ENCODE measurements around the gene GJC2.
"Not testable (repeated sequence)": the region's sequence is repeated elsewhere in the genome, so short reads cannot be mapped to it uniquely, and the experiment has no call there.

The GJC2 gene

DNA sequence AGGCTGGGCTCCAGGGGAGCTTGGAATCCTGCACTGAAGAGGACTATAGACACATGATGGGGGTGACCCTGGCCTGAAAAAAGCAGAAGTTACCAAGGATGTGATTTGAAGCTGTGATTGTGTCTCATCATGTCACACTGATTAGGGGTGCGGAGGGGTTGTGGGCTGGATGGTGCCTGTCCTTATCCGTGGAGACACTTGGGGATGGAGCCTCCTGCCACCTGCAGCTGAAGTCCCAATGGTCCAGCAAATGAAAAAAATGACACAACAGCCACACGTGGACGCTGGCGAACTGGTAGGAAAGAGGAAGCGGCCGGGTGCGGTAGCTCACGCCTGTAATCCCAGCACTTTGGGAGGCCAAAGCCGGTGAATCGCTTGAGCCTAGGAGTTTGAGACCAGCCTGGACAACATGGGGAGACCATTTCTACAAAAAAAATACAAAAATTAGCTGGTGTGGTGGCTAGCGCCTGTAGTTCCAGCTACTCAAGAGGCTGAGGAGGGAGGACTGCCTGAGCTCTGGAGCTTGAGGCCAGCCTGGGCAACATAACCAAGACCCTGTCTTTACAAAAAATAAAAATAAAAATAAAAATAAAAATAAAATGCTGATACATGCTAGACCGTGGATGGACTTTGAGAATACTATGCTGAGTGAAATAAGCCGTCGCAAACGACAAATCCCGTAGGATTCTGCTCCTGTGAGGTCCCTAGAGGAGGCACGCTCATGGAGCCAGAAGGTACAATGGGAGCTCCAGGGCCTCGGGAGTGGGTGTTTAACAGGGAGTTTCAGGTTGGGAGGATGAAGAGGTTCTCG lies 15.0 kb downstream of the GJC2 start:
- Mint-ChIP-seq H3K4me3 (peak overlapping the region; percentile 71), H3K27ac (peak overlapping the region; percentile 84), H3K9me3 (no peaks in the 10 kb centered on the region), H3K36me3 (peaks cover 28% of the 10 kb centered on the region), H3K4me1 (peaks cover 46% of the 10 kb centered on the region)
- DNase-seq (ENCODE audit: low spot score in 2 of 2), result no peak
- ATAC-seq, result no peak

DNA sequence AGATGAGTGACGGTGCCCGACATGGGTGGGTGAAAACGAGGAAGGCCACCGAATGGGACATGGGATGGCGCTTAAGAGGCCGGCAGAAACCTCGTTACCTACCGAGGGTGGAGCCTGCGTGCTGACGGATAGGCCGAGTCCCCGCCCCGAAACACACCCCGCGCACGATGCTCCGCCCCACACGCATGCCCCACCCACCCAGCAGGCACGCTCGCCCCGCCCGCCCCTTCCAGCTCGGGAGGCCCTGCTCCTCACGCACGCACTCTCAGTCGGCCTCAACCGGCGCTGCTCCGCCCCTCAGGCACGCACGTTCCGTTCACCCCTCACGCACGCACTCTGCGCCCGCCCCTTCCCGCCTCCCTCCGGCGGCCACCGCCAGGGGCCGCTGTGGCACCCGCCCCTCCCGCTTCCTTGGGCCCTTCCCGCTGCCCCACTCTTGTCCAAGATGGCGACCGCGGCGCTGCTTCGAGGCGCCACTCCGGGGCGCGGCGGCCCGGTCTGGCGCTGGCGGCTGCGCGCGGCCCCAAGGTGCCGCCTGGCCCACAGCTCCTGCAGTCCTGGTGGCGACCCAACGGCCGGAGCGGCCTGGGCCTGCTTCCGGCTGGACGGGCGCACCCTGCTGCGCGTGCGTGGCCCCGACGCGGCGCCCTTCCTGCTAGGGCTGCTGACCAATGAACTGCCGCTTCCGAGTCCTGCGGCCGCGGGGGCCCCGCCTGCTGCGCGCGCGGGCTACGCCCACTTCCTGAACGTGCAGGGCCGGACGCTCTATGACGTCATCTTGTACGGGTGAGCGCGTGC lies 15.8 kb downstream of the GJC2 start, which contains the start of gene IBA57:
TSS of gene IBA57 (plus strand) at position 433 of the 798 bp plus-strand sequence. CDS start at position 446, 13 bp downstream.
- peaks cover 28% of the 10 kb centered on the region for H3K36me3 Mint-ChIP-seq
- ATAC-seq (peak; percentile 88), DNase-seq (ENCODE audit: low spot score in 2 of 2) (peak; percentile 99 to 100)
- peaks cover 46% of the 10 kb centered on the region for H3K4me1 Mint-ChIP-seq
- H3K4me3 Mint-ChIP-seq, result peak within 1 kb of the TSS; percentile 71
- H3K9me3 Mint-ChIP-seq, result no peaks in the 10 kb centered on the region
- peak within 1 kb of the TSS; percentile 84 for H3K27ac Mint-ChIP-seq

DNA sequence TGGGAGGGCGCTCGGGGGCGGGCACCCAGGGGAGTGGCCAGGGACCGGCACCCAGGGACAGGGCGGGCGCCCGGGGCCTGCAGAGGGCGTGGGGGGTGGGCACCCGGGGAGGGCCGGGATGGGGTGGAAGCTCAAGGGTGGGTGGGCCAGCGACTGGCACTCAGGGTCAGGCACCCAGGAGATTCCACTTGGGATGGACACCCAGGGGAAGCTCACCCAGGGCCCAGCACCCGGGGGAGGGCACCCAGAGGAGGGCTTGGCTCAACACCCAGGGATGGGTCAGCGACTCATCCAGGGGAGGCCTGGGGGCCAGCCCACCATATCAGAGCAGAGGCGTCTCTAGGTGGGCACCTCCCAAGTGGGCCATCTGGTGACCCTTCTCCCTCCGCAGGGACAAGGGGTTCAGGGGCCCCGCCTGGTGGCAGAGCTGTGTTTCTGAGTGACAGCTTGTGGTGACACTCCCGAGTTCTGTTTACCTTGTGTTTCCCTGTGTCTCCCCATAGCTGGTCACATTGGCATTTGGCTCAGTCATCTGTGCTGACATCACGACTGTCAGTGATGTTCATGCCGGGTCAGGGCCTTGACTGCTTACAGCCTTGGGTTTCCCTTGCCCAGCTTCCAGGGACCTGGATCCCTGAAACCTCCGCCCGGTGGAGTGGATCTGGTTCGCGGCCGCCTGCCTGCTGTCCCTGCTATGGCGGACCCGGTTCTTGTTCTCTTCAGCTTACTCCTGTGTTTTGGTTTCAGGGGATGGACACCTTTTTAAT lies 16.6 kb downstream of the GJC2 start:
- DNase-seq (ENCODE audit: low spot score in 2 of 2), result peak; percentile 56 to 82

DNA sequence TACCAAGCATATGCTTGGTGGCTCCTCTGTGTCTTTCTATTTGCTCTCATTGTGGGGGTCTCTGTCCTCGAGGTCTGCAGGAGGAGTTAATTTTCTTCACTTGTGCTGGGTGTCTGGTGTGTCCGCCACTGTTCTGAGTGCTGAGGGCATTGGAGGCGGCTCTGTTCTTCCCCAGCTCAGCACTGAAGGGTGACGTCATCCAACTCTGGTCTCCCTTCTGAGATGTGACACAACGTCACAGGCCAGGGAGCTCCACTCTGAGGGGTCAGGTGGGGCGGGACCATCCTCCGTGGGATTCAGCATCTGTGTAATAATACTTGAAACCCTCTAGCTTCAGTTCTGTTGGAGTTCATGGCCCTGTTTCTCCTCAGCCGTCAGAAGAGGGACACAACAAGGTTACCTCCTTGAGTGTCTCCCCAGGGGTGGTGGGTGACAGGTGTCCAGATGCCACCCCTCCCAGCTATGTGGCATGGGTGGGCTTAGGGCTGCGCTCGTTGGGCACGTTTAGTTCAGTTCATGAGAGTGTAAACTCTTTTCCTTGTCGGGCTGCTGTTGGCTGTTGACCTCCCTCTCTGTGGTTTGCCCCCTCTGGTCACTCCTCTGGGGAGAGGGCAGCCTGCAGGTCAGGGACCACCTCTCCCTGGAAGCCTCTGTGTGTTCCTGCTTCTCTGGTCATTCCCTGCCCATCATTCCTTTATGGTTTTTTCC lies 19.0 kb downstream of the GJC2 start:
- peaks cover 28% of the 10 kb centered on the region for H3K36me3 Mint-ChIP-seq
- H3K27ac Mint-ChIP-seq, result peak overlapping the region; percentile 71
- H3K4me3 Mint-ChIP-seq, result no peak overlapping the region
- DNase-seq (ENCODE audit: low spot score in 2 of 2), result no peak
- no peak for ATAC-seq
- H3K4me1 Mint-ChIP-seq, result peaks cover 52% of the 10 kb centered on the region
- no peaks in the 10 kb centered on the region for H3K9me3 Mint-ChIP-seq

More for the DNA sequence above, 16.6 kb downstream of the GJC2 start:
- Mint-ChIP-seq H3K36me3 (peaks cover 28% of the 10 kb centered on the region), H3K4me1 (peaks cover 46% of the 10 kb centered on the region), H3K27ac (peak overlapping the region; percentile 84), H3K9me3 (no peaks in the 10 kb centered on the region), H3K4me3 (peak overlapping the region; percentile 71)
- peak; percentile 85 for ATAC-seq

DNA sequence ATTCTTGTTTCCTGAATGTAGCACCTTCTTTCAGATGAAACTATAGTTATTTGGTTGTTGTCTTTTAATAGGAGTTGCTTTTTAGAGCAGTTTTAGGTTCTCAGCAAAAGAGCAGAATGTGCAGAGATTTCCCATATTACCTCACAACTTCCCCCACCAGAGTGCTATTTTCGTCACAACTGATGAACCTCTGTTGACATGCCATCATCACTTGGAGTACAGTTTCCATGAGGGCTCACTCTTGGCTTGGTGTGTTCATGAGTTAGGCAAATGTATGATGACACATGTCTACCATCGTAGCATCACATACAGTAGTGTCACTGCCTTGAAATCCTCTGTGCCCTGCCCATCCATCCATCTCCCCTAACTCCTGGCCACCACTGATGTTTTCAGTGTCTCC lies 19.6 kb downstream of the GJC2 start:
- ATAC-seq, result no peak
- peaks cover 46% of the 10 kb centered on the region for H3K4me1 Mint-ChIP-seq
- H3K27ac Mint-ChIP-seq, result peak overlapping the region; percentile 71
- no peak for DNase-seq (ENCODE audit: low spot score in 2 of 2)
- H3K9me3 Mint-ChIP-seq, result no peaks in the 10 kb centered on the region
- peaks cover 23% of the 10 kb centered on the region for H3K36me3 Mint-ChIP-seq
- H3K4me3 Mint-ChIP-seq, result no peak overlapping the region

DNA sequence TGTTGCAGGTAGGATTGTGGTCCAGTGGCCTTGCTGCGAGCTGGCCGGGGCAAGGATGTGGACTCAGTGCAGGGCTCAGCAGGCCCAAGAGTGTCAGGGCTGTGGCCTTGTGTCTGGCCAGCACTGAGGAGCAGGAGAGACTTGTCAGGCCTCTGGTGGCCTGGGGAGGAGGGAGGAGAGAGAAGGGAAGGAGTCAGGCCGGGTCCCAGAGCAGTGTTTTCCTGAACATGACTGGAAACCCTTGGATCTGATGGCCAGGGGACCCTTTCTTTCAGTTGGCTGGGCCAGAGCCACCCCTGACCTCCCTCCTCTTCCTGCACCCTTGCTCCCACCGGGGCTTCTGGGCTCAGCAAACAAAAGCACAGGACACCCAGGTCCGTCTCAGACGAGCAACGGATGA lies 20.9 kb downstream of the GJC2 start:
- no peaks in the 10 kb centered on the region for H3K9me3 Mint-ChIP-seq
- no peak for DNase-seq (ENCODE audit: low spot score in 2 of 2)
- no peak for ATAC-seq
- H3K36me3 Mint-ChIP-seq, result peaks cover 12% of the 10 kb centered on the region
- H3K4me1 Mint-ChIP-seq, result peaks cover 41% of the 10 kb centered on the region
- H3K27ac Mint-ChIP-seq, result peak overlapping the region; percentile 48
- H3K4me3 Mint-ChIP-seq, result no peak overlapping the region

DNA sequence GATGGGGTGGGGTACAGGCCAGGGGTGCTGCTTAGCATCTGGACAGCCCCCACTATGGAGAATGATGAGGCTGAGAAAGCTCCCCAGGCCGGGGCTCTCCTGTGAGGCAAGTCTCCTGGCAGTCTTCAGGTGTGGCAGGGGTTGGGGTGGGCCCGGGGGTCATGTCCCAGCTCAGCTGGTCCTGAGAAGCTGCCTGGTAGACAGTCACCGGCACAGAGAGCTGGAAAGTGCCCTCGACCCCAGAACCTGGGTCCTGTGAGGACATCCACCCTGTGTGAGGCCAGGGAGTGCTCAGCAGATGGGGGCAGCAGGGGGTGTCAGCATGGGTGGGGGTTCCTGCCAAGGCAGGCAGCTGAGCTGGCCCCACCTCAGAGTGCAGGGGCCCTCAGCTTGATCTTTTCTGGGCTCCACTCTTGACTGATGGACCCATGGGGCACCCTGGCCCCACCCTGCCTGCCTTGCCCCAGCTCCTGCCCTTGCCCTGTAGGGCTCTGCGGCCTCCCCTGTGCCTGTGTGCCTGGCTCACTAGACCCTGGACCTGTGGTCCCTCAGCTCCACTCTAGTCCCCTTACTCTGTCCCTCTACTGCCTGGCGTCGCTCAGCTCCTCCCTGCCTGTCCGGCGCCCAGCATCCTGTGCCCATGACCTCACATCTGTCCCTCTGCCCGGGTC lies 21.6 kb downstream of the GJC2 start:
- DNase-seq (ENCODE audit: low spot score in 2 of 2) (no peak), ATAC-seq (no peak)
- peaks cover 6% of the 10 kb centered on the region for H3K36me3 Mint-ChIP-seq
- no peaks in the 10 kb centered on the region for H3K9me3 Mint-ChIP-seq
- H3K27ac Mint-ChIP-seq, result peak overlapping the region; percentile 61
- H3K4me1 Mint-ChIP-seq, result peaks cover 41% of the 10 kb centered on the region
- H3K4me3 Mint-ChIP-seq, result no peak overlapping the region

DNA sequence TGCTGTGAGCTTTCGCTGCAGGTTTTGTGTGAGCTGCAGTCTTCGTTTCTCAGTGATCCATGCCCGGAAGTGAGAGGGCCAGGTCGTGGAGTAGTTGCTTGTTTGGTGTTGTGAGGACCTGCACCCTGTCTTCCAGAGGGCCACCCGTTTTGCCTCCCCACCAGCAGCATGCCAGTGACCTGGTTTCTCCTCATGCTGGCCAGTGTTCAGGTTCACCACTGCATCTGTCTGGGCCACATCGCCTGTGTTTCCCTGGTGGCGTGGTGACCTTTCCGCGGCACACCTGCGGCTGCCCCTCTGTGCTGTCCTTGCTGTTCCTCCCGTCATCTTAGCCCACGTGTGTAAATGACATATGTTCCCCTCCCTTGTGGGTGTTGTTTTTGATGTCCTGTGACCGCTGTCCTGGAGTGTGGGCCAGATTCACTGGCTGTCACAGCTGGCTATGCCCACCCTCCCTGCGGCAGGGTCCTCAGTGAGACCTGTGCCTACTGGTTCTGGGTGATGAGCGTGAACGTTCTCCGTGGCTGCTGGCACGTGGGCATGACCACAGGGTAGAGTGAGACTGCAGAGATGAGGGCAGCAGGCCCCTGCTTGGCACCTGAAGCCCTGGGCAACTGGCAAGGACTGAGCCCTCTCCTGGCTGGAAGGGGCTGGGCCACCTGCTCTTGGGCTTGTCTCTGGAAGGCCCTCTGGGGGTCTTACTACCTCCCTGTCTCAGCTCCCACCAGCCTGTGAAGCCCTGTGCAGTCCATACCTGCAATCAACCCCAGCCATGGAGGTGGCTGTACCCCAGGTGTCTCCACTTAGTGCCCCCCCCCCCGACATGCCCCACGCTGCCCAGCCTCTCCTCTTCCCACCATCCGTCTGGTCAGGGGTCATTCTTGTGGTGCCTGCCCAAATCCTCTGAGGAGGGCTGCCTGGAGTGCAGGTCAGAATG lies 23.1 kb downstream of the GJC2 start:
- no peak for DNase-seq (ENCODE audit: low spot score in 2 of 2)
- Mint-ChIP-seq H3K4me3 (no peak overlapping the region), H3K27ac (peak overlapping the region; percentile 61), H3K36me3 (no peaks in the 10 kb centered on the region), H3K4me1 (peaks cover 32% of the 10 kb centered on the region), H3K9me3 (no peaks in the 10 kb centered on the region)
- no peak for ATAC-seq

DNA sequence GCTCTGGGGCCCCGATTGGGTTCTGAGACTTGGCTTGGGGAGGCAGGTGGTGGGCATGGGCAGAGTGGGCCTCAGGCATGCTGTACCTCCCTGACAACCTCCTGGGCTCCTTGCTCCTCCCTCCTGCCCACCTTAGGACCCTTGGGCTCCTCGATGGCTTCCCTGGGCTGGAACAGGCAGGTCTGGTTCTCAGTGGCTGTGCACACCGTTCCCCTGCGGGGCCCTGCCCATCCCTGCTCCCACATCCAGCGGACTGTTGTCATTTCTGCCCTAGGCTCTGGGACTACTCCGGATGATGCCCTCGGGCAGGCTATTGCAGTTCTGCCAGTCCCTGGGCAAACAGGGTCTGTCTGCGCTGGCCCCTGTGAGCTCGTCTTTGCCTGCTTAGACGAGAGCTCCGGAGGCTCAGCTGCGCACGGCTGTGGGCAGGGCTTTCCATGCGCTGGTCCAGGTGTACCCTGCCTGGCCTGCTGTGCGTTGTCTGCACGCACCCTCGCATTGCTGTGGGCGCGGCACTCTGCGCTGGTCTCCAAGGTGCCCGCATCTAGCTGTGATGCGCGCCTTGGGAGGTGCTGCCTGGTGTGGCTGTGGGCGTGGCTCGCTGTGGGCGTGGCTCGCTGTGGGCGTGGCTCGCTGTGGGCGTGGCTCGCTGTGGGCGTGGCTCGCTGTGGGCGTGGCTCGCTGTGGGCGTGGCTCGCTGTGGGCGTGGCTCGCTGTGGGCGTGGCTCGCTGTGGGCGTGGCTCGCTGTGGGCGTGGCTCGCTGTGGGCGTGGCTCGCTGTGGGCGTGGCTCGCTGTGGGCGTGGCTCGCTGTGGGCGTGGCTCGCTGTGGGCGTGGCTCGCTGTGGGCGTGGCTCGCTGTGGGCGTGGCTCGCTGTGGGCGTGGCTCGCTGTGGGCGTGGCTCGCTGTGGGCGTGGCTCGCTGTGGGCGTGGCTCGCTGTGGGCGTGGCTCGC lies 24.1 kb downstream of the GJC2 start:
- H3K9me3 Mint-ChIP-seq, H3K36me3 Mint-ChIP-seq, H3K4me3 Mint-ChIP-seq, H3K27ac Mint-ChIP-seq: not testable (repeated sequence)
- ATAC-seq (peak; percentile 45), DNase-seq (ENCODE audit: low spot score in 2 of 2) (peak; percentile 45 to 73)
- peaks cover 23% of the 10 kb centered on the region for H3K4me1 Mint-ChIP-seq

DNA sequence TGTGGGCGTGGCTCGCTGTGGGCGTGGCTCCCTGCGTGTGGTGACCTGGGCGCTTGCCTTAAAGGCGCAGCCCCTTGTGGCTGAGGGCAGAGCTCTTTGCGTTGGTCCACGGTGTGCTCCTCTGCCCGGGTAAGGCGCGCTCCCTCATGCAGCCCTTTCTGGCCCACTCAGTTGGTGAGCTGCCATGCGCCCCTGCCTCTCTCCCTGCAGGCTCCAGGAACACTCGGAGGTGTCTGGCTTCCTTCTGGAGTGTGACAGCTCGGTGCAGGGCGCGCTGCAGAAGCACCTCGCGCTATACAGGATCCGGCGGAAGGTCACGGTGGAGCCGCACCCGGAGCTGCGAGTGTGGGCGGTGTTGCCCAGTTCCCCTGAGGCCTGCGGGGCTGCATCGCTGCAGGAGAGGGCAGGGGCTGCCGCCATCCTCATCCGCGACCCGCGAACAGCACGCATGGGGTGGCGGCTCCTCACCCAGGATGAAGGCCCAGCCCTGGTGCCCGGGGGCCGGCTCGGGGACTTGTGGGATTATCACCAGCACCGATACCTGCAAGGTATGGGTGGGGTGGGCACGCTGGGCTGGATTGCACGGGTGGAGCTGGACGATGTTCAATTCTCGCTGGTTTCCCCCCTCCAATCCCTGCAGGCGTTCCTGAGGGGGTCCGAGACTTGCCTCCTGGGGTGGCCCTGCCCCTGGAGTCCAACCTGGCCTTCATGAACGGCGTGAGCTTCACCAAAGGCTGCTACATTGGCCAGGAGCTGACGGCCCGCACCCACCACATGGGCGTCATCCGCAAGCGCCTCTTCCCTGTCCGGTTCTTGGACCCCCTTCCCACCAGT lies 25.0 kb downstream of the GJC2 start:
- no peak overlapping the region for H3K4me3 Mint-ChIP-seq
- ATAC-seq (peak; percentile 62), DNase-seq (ENCODE audit: low spot score in 2 of 2) (peak; percentile 40 to 74)
- H3K9me3 Mint-ChIP-seq, result no peaks in the 10 kb centered on the region
- peaks cover 17% of the 10 kb centered on the region for H3K4me1 Mint-ChIP-seq
- no peak overlapping the region for H3K27ac Mint-ChIP-seq
- no peaks in the 10 kb centered on the region for H3K36me3 Mint-ChIP-seq

DNA sequence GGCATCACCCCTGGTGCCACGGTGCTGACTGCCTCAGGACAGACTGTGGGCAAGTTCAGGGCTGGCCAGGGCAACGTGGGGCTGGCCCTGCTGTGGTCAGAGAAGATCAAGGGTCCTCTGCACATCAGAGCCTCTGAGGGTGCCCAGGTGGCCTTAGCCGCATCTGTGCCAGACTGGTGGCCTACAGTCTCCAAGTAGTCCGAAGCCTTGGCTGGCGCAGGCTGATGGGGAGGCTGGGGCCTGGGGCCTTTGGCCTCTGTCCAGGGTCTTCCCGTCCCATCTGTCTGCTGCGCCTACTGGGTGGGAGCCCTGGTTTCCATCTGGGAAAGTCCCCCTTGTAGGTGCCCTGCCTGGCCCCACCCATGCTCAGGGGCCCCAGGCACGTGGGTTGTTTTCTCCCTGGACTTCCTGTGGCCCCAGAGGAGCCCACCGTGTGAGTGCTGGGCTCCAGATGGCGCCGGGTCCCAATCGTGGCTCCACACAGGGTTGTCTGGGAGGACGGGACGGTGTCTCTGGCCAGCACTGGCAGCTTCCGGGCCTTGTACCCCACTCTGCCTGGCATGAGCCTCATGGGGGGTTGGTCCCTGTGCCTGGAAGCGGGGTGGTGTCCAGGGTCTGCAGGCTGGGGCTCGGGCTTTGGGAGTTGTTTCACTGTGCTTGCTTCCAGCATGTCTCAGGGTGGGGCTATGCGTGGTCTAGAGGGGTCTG lies 25.7 kb downstream of the GJC2 start:
- H3K4me1 Mint-ChIP-seq, result peaks cover 17% of the 10 kb centered on the region

More for the DNA sequence above, 25.7 kb downstream of the GJC2 start:
- DNase-seq (ENCODE audit: low spot score in 2 of 2) (no peak), ATAC-seq (no peak)
- H3K27ac Mint-ChIP-seq, result no peak overlapping the region
- H3K9me3 Mint-ChIP-seq, result no peaks in the 10 kb centered on the region
- no peaks in the 10 kb centered on the region for H3K36me3 Mint-ChIP-seq
- no peak overlapping the region for H3K4me3 Mint-ChIP-seq
